SH-SY5Y (cell line): ENCODE results near the gene GPR179.

Experiments used
- GATA2 ChIP-seq: IDR thresholded peaks from 2 replicates; pipeline ENCODE4 v1.6.1; 2011; ENCODE audit warnings: mild to moderate bottlenecking, low read depth, low read length
- GATA3 ChIP-seq: IDR thresholded peaks from 2 replicates; pipeline ENCODE4 v1.6.1; 2011; ENCODE audit warnings: low read depth, mild to moderate bottlenecking, low read length, moderate library complexity

DNA sequence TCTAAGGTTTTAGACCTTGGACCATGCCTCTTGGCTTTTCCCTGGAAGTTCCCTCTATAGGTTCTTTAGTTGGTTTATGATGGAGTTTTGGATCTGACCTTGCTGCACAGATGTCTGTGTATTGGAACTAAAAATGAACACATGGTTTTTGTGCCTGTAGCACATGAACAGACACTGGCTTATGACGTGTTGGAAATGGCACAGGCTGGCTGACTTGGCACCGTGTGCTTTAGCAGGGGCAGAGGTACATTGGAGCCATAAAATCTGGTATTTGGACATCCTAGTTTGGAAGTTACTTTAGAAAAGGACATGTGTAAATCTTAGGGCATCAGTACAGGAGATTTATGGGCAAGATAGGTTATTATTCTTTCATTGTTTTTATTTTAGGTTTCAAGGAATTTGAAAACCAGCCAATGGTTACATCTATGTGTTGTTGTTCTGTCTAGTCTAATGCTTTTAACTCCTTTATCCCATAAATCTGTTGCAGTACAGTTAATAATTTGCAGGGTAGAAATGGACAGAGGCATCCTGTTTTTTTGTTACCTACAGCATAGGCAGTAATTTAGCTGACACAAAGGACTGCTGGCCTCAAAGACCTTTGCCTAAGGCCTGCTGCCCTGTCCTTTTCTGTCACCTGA, 13.8 kb upstream of the GPR179 start:
- no peak for TF ChIP-seq GATA2
- no peak for TF ChIP-seq GATA3
